B cell (primary cell): Measurements from ENCODE around the gene KCTD7. TPM values are rescaled to one million over a fixed set of nuclear protein-coding genes. Genes with fewer than 3 reads are reported as not detected.
"Not testable (repeated sequence)": the region's sequence is repeated elsewhere in the genome, so short reads cannot be mapped to it uniquely, and the experiment has no call there.

Experiments
- ATAC-seq: fragments of 200-7000 bp; cut with Tn5 transposase; one replicate; pipeline ENCODE4 v1.10.0; 2021; ENCODE audit warnings: low read depth, mild to moderate bottlenecking, moderate number of reproducible peaks, moderate library complexity
- CTCF ChIA-PET: fragments of 350-600 bp; sonication (Branson Sonifier 250); formaldehyde crosslinking; loops from one replicate; lab custom pipeline; 2021; ENCODE audit warnings: antibody characterized with exemption, inconsistent platforms; lab: Charles Lee
- POLR2A ChIA-PET: fragments of 350-600 bp; sonication (Branson Sonifier 250); formaldehyde crosslinking; loops from one replicate; lab custom pipeline; 2021; ENCODE audit warnings: antibody characterized with exemption; lab: Charles Lee
- DNase-seq: peaks from one replicate; pipeline ENCODE4 v3.0.0; 2013
- H2AFZ ChIP-seq: 2 replicates; pipeline ENCODE4 v1.6.1; 2012; ENCODE audit warnings: mild to moderate bottlenecking, low read depth, low read length; ENCODE audit not compliant: insufficient read depth, poor library complexity, severe bottlenecking
- H3K27ac ChIP-seq, 2 donors: 1 replicate in 1 of 2; 2 replicates in 1 of 2; pipeline ENCODE4 v1.5.1; 2012 to 2013; ENCODE audit warnings: low read length in 2 of 2, mild to moderate bottlenecking in 2 of 2, moderate library complexity in 1 of 2
- H3K27me3 ChIP-seq, 4 experiments: fragments of 200-600 bp in 1 of 4; sonication (generic) in 1 of 4; replicated peaks in 1 of 4; 1 replicate in 2 of 4; 2 replicates in 2 of 4; pipeline versions ENCODE4 v1.6.1 to v1.7.0; 2013 to 2016; ENCODE audit warnings: low read length in 3 of 4, mild to moderate bottlenecking in 2 of 4, mixed read lengths in 1 of 4, moderate library complexity in 1 of 4; ENCODE audit not compliant: insufficient read depth in 4 of 4, control insufficient read depth in 3 of 4; ENCODE audit errors: control extremely low read depth in 1 of 4
- H3K36me3 ChIP-seq, 2 experiments: replicated peaks in 1 of 2; 1 replicate in 1 of 2; 2 replicates in 1 of 2; pipeline versions ENCODE4 v1.6.1 to v1.7.1; 2013; ENCODE audit warnings: low read length in 1 of 2; ENCODE audit not compliant: insufficient read depth in 2 of 2, control insufficient read depth in 1 of 2; ENCODE audit errors: control extremely low read depth in 1 of 2, extremely low read depth in 1 of 2
- H3K4me1 ChIP-seq, 2 donors: fragments of 200-600 bp in 1 of 2; sonication (generic) in 1 of 2; 1 replicate in 1 of 2; 2 replicates in 1 of 2; pipeline versions ENCODE4 v1.5.1 to v1.6.1; 2013 to 2017; ENCODE audit warnings: low read length in 2 of 2; ENCODE audit not compliant: control insufficient read depth in 2 of 2, insufficient read depth in 2 of 2
- H3K4me2 ChIP-seq: replicated peaks from 2 replicates; pipeline ENCODE3; 2012; ENCODE audit warnings: mild to moderate bottlenecking, low read depth, low read length; ENCODE audit not compliant: poor library complexity, severe bottlenecking
- H3K4me3 ChIP-seq, 5 experiments: fragments of 200-600 bp in 1 of 5; sonication (generic) in 1 of 5; 1 replicate in 3 of 5; 2 replicates in 2 of 5; pipeline versions ENCODE4 v1.5.1 to v1.7.0; 2011 to 2016; ENCODE audit warnings: low read length in 4 of 5, mild to moderate bottlenecking in 4 of 5, low read depth in 2 of 5, control low read depth in 1 of 5, moderate library complexity in 1 of 5; ENCODE audit not compliant: insufficient read depth in 1 of 5; ENCODE audit errors: control extremely low read depth in 1 of 5, extremely low read depth in 1 of 5
- H3K79me2 ChIP-seq: fragments of 200-600 bp; sonication (generic); one replicate; pipeline ENCODE4 v1.6.0; 2016; ENCODE audit warnings: low read length; ENCODE audit not compliant: control insufficient read depth, insufficient read depth
- H3K9ac ChIP-seq: fragments of 200-600 bp; sonication (generic); 2 replicates; pipeline ENCODE4 v1.6.1; 2017; ENCODE audit warnings: mild to moderate bottlenecking, low read length, moderate library complexity
- H3K9me3 ChIP-seq, 3 donors: one replicate each; pipeline versions ENCODE4 v1.6.1 to v1.7.1; 2013; ENCODE audit warnings: low read length in 2 of 3; ENCODE audit not compliant: control insufficient read depth in 2 of 3, insufficient read depth in 1 of 3; ENCODE audit errors: control extremely low read depth in 1 of 3
- H4K20me1 ChIP-seq: 2 replicates; pipeline ENCODE4 v1.6.0; 2012; ENCODE audit warnings: mild to moderate bottlenecking, low read length; ENCODE audit not compliant: insufficient read depth, control insufficient read depth, poor library complexity, severe bottlenecking
- H3K27ac Mint-ChIP-seq: one replicate; pipeline ENCODE4 v1.8.0; 2021; ENCODE audit warnings: mixed read lengths
- H3K27me3 Mint-ChIP-seq: one replicate; pipeline ENCODE4 v1.8.0; 2021; ENCODE audit warnings: mixed read lengths
- H3K4me1 Mint-ChIP-seq: one replicate; pipeline ENCODE4 v1.8.0; 2021; ENCODE audit warnings: mixed read lengths
- H3K4me3 Mint-ChIP-seq: one replicate; pipeline ENCODE4 v1.8.0; 2021; ENCODE audit warnings: mixed read lengths
- H3K9me3 Mint-ChIP-seq: one replicate; pipeline ENCODE4 v1.8.0; 2022; ENCODE audit warnings: mixed read lengths; ENCODE audit not compliant: insufficient read depth
- CTCF ChIP-seq: fragments of 200-600 bp; IDR thresholded peaks from one replicate; pipeline ENCODE4 v1.8.0; 2022; ENCODE audit warnings: antibody characterized with exemption, mild to moderate bottlenecking
- EZH2 ChIP-seq: IDR thresholded peaks from 2 replicates; pipeline ENCODE4 v1.6.1; 2012; ENCODE audit warnings: borderline replicate concordance, low read depth, mild to moderate bottlenecking, moderate library complexity, low read length; ENCODE audit not compliant: insufficient read depth, poor library complexity, severe bottlenecking
- WGBS: methylation state at CpG from one replicate; pipeline ENCODE4 v1.1.5; 2013; ENCODE audit warnings: missing lambda C conversion rate; ENCODE audit not compliant: insufficient coverage; 5-methylcytosine and 5-hydroxymethylcytosine counted together
- intact Hi-C: fragments of 100-400 bp; cut with micrococcal nuclease; formaldehyde crosslinking; loops from one replicate; pipeline ENCODE4 v1.10.0; 2022
- polyA plus RNA-seq: library from polyadenylated mRNA; depleted of rRNA; stranded (reverse); fragments of >200 nt; gene quantifications from 2 replicates; pipeline ENCODE4 v1.2.3, GENCODE V29; 2012
- total RNA-seq, 2 donors: library from RNA; stranded (reverse); fragments of 120-200 nt in 1 of 2; gene quantifications; 1 replicate in 1 of 2; 2 replicates in 1 of 2; pipeline versions ENCODE4 v1.2.3 to v1.2.4, GENCODE V29; 2013 to 2022

The KCTD7 gene
- total and polyA plus RNA-seq, 2 donors (not counting 1 experiment from before 2014, with no cell fraction given), result 44.4 to 48.2 TPM

GRCh38 chr7:66604198-66604597 is 24.5 kb upstream of the KCTD7 start:
- peaks cover 2% of the 10 kb centered on the region for H3K79me2 ChIP-seq
- POLR2A ChIA-PET, result interaction anchor here (0.7 kb wide), 1 partner anchor 105 kb away, joined by 3 read pairs; no protein-coding TSS in a partner anchor
- no peak overlapping the region for H2AFZ ChIP-seq
- H3K36me3 ChIP-seq, result no peaks in the 10 kb centered on the region
- H3K4me1 Mint-ChIP-seq, result no peaks in the 10 kb centered on the region
- no peak overlapping the region for H3K4me3 ChIP-seq
- ATAC-seq (no peak), DNase-seq (no peak)
- H3K27ac Mint-ChIP-seq, result no peak overlapping the region
- no peaks in the 10 kb centered on the region for H3K9me3 ChIP-seq
- no peak overlapping the region for H3K4me3 Mint-ChIP-seq
- H3K27ac ChIP-seq, result no peak overlapping the region
- no CpG with 5 or more reads among the region's 1 CpG for WGBS
- intact Hi-C loops, result no loop called here
- TF ChIP-seq CTCF (no peak), EZH2 (no peak)
- no peaks in the 10 kb centered on the region for H3K4me1 ChIP-seq
- H3K4me2 ChIP-seq, result no peak overlapping the region
- H3K9me3 Mint-ChIP-seq, result no peaks in the 10 kb centered on the region
- H3K27me3 ChIP-seq, result no peaks in the 10 kb centered on the region
- no peaks in the 10 kb centered on the region for H4K20me1 ChIP-seq
- no peak overlapping the region for H3K9ac ChIP-seq
- CTCF ChIA-PET, result no interaction called here
- H3K27me3 Mint-ChIP-seq, result no peaks in the 10 kb centered on the region

GRCh38 chr7:66606540-66607291 is 22.0 kb upstream of the KCTD7 start:
- H3K27me3 ChIP-seq, H2AFZ ChIP-seq, H3K4me2 ChIP-seq, H3K27ac ChIP-seq, intact Hi-C loops, H3K27me3 Mint-ChIP-seq, H3K9me3 ChIP-seq, H3K36me3 ChIP-seq, H3K4me3 Mint-ChIP-seq, H3K79me2 ChIP-seq, DNase-seq, CTCF ChIA-PET, H3K4me1 ChIP-seq, H4K20me1 ChIP-seq, H3K9me3 Mint-ChIP-seq, H3K4me3 ChIP-seq, H3K9ac ChIP-seq, POLR2A ChIA-PET, H3K27ac Mint-ChIP-seq, ATAC-seq, H3K4me1 Mint-ChIP-seq: not testable (repeated sequence)
- 94% methylated on average over 33 of the region's 34 CpGs for WGBS
